ENCODE data around the gene MELK. TPM values are rescaled to one million over a fixed set of nuclear protein-coding genes. Genes with fewer than 3 reads are reported as not detected.

MELK gene
- total and polyA plus RNA-seq, 2 of the 13 experiments (the other 11 are each of a cell fraction or from before 2014, with no cell fraction given): 16.7 to 50.4 TPM

- 0 out of 2 replicates have a peak, but pooled peaks have one; percentile 44 for TF ChIP-seq ZNF550 (CRISPR knock-in tag; IDR thresholded peaks at IDR 0.05; ENCODE audit: borderline replicate concordance)
- no peak for TF ChIP-seq POLR2AphosphoS2 (IDR thresholded peaks at IDR 0.05; ENCODE audit: low read depth, low read length)
- no peak for TF ChIP-seq ZUFSP (CRISPR knock-in tag; IDR thresholded peaks at IDR 0.05; ENCODE audit: borderline replicate concordance)
- no peak for TF ChIP-seq ZNF468 (CRISPR knock-in tag; IDR thresholded peaks at IDR 0.05)
- TF ChIP-seq ZNF20 (CRISPR knock-in tag; IDR thresholded peaks at IDR 0.05): no peak
- peak; percentile 77; the same call in 1 of the 2 replicates for TF ChIP-seq ZNF543 (CRISPR knock-in tag; IDR thresholded peaks at IDR 0.05)
- TF ChIP-seq THRA (CRISPR knock-in tag; IDR thresholded peaks at IDR 0.05; ENCODE audit: borderline replicate concordance): no peak
- peak; percentile 90 for TF ChIP-seq HDAC1 (CRISPR knock-in tag; IDR thresholded peaks at IDR 0.05)
- no peak for TF ChIP-seq ZNF777 (CRISPR knock-in tag; IDR thresholded peaks at IDR 0.05)
- peak; percentile 76 to 91 for TF ChIP-seq POLR2A (IDR thresholded peaks at IDR 0.05; ENCODE audit: insufficient read depth in 1 of 2, low read depth in 2 of 2, low read length in 2 of 2)
- peak; percentile 21; the same call in 1 of the 2 replicates for TF ChIP-seq ZFP82 (CRISPR knock-in tag; IDR thresholded peaks at IDR 0.05; ENCODE audit: borderline replicate concordance)
- no peak for TF ChIP-seq ZBTB7A (CRISPR knock-in tag; IDR thresholded peaks at IDR 0.05)
- TF ChIP-seq HNRNPLL (IDR thresholded peaks at IDR 0.05; ENCODE audit: low read depth, low read length, poor library complexity, severe bottlenecking): peak; percentile 83
- TF ChIP-seq ETV6 (CRISPR knock-in tag; conservative IDR thresholded peaks at IDR 0.05): no peak; the same call in 1 of the 2 replicates
- TF ChIP-seq NFAT5 (CRISPR knock-in tag; IDR thresholded peaks at IDR 0.05): no peak; the same call in none of the 2 replicates
- no peak for TF ChIP-seq MBNL3 (CRISPR knock-in tag; conservative IDR thresholded peaks at IDR 0.05)
- TF ChIP-seq ZBTB26 (CRISPR knock-in tag; IDR thresholded peaks at IDR 0.05; ENCODE audit: borderline replicate concordance): no peak
- no peak for TF ChIP-seq ZNF30 (CRISPR knock-in tag; IDR thresholded peaks at IDR 0.05)
- peak; percentile 79 for TF ChIP-seq HOXA3 (CRISPR knock-in tag; IDR thresholded peaks at IDR 0.05)
- TF ChIP-seq GATAD1 (CRISPR knock-in tag; IDR thresholded peaks at IDR 0.05): peak; percentile 82
Measured at GRCh38 chr9:36572515-36573418, at the start of gene MELK (continued).
